ENCODE data around the gene ST6GAL2. TPM values are rescaled to one million over a fixed set of nuclear protein-coding genes. Genes with fewer than 3 reads are reported as not detected.
A peak's percentile ranks its signal among the peaks of the same experiment; 100 is the strongest.

ST6GAL2 gene, protein sequence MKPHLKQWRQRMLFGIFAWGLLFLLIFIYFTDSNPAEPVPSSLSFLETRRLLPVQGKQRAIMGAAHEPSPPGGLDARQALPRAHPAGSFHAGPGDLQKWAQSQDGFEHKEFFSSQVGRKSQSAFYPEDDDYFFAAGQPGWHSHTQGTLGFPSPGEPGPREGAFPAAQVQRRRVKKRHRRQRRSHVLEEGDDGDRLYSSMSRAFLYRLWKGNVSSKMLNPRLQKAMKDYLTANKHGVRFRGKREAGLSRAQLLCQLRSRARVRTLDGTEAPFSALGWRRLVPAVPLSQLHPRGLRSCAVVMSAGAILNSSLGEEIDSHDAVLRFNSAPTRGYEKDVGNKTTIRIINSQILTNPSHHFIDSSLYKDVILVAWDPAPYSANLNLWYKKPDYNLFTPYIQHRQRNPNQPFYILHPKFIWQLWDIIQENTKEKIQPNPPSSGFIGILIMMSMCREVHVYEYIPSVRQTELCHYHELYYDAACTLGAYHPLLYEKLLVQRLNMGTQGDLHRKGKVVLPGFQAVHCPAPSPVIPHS
- not detected for total RNA-seq

DNA sequence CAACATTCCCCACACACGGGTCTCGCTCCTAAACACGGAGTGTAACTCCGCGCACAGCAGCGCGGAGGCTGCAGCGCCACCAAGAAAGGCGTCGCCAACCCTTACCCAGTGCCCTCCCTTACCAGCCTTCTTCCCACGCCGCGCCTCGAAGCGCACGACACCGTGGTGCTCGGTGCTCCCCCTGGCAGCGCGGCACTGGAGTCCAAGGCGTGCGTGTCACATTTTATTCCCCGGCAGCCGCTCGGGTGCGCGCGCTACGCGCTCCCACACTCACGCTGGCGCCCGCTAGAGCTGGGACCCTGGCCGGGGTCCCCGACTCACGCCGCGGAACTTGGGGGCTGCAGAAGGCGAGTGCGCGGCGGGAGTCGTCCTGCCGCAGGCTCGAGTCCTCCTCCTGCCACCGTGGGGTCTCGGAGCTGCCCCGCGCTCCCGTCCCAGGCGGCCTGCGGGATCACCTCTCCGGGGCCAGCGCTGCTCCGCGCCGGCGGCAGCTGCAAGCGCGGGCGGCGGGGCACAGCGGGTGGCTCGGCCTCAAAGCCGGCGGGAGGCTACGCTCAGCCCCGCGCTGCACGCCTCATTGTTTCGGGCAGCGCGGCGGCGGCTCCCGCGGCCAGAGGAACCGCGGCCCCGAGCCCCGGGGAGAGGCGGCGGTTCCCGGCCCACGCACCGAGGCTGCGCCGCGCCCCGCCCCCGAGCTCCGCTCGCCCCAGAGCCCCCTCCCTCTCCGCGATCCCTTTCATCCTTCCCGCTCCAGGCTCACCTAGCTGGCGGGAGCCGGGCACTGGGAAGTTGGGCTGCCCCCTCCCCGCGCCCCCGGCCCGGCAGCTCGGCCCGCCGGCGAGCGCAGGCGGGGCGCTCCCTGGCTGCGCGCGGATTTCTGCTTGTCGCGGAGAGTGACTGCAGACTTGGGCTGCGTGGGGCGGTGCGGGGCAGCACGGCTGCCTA is at the start of gene ST6GAL2:
TSS of gene ST6GAL2 (minus strand) at position 197 of the 945 bp plus-strand sequence. CDS start 42,190 bp downstream, outside the sequence.
- Histone ChIP-seq H3K9me3 (no peaks in the 10 kb centered on the region), H3K27me3 (peaks cover 0 to 26% of the 10 kb centered on the region in 2 donors), H3K4me3 (peak within 1 kb of the TSS; percentile 14 to 49 (median 30)), H3K36me3 (no peaks in the 10 kb centered on the region), H3K4me1 (peaks cover 0 to 24% (median 2%) of the 10 kb centered on the region in 4 donors), H3K27ac (no peak within 1 kb of the TSS)
- DNase-seq (ENCODE audit: low spot score in 2 of 2), result no peak
- 1 to 2% methylated on average over 40 of the region's 118 CpGs for WGBS, 2 donors
- no peak for TF ChIP-seq EP300 (IDR thresholded peaks at IDR 0.05)
- TF ChIP-seq POLR2A (IDR thresholded peaks at IDR 0.05), result no peak
- TF ChIP-seq, protein P1, sequence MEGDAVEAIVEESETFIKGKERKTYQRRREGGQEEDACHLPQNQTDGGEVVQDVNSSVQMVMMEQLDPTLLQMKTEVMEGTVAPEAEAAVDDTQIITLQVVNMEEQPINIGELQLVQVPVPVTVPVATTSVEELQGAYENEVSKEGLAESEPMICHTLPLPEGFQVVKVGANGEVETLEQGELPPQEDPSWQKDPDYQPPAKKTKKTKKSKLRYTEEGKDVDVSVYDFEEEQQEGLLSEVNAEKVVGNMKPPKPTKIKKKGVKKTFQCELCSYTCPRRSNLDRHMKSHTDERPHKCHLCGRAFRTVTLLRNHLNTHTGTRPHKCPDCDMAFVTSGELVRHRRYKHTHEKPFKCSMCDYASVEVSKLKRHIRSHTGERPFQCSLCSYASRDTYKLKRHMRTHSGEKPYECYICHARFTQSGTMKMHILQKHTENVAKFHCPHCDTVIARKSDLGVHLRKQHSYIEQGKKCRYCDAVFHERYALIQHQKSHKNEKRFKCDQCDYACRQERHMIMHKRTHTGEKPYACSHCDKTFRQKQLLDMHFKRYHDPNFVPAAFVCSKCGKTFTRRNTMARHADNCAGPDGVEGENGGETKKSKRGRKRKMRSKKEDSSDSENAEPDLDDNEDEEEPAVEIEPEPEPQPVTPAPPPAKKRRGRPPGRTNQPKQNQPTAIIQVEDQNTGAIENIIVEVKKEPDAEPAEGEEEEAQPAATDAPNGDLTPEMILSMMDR (IDR thresholded peaks at IDR 0.05), result no peak

DNA sequence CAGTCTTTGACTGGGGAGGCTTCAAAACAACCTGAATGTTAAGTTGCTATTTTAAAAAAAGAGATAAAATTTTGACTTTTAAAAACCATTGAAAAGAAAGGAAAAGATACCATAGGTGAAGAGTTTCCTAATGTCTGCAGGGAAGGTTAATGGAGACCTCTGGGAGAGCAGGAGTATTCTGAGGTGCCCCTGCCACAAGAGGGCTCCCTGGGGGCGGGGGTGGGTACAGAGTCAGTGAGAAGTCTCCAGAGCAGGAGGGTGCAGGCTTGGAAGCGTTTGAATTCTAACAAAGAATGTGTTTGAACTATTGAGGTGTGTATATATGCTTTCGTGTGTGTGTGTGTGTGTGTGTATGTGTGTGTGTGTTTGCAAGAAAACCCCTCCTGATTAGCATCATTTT is 46.7 kb upstream of the ST6GAL2 start:
- Histone ChIP-seq H3K27me3 (no peaks in the 10 kb centered on the region), H3K4me3 (no peak overlapping the region), H3K4me1 (no peaks in the 10 kb centered on the region), H3K36me3 (no peaks in the 10 kb centered on the region), H3K9me3 (peaks cover 0 to 6% (median 0%) of the 10 kb centered on the region in 4 donors), H3K27ac (no peak overlapping the region)
- DNase-seq (ENCODE audit: low spot score in 2 of 2), result no peak
- TF ChIP-seq POLR2A (IDR thresholded peaks at IDR 0.05), result no peak
- TF ChIP-seq EP300 (IDR thresholded peaks at IDR 0.05), result no peak
- TF ChIP-seq, protein P1 (IDR thresholded peaks at IDR 0.05), result no peak
- WGBS, 2 donors, result 56 to 73% methylated on average over 3 of the region's 3 CpGs

DNA sequence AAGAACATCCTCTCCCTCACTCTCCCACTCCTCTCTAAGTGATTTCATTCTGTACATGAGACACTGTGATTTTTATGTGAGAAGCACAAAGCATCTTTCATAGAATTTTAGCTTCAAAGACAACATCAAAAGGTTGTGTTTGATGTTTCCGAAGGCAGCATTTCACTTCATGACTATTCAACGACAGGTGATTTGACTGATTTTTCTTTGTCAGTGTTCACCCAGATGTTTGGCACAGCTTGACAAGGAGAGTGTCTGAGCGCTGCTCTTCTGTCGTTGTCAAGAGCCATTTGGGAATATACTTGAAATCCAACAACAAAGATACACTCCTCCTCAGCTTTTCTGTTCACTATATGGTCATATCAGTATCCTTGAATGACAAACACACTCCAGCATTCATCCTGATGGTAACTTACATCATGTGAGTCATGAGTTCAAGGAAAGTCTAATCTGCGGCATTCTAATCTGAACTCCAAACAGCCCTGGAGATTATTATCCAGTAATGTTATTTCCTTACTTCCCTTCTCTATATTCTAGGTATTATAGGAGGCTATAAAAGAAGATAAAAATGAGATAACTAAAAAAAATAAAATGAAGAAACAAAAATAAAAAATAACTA is 45.9 kb upstream of the ST6GAL2 start:
- Histone ChIP-seq H3K4me3 (no peak overlapping the region), H3K27me3 (no peaks in the 10 kb centered on the region), H3K4me1 (no peaks in the 10 kb centered on the region), H3K27ac (no peak overlapping the region), H3K9me3 (peaks cover 0 to 12% (median 0%) of the 10 kb centered on the region in 4 donors), H3K36me3 (no peaks in the 10 kb centered on the region)
- no peak for TF ChIP-seq EP300 (IDR thresholded peaks at IDR 0.05)
- TF ChIP-seq, protein P1 (IDR thresholded peaks at IDR 0.05), result no peak
- no peak for TF ChIP-seq POLR2A (IDR thresholded peaks at IDR 0.05)
- WGBS, 2 donors, result 72 to 79% methylated on average over 5 of the region's 5 CpGs
- DNase-seq (ENCODE audit: low spot score in 2 of 2), result no peak

DNA sequence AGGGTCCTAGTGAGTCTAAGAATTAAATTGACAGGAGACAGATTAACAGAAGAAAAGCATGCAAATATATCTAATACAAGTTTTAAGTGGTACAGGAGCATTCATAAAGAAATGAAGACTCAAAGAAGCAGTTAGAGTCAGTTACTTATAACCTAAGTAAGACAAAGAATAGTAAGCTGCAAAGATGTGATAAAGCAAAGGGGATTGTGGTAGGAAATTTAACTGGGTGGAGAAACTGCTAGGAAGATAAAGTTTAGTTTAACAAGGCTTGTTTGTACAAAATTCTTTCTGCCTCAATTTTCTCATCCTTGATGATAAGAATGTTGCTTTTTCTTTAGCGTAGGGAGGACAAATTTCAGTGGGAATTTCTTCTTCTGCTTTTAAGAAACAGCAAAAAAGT is 35.5 kb upstream of the ST6GAL2 start:
- no peak for DNase-seq (ENCODE audit: low spot score in 2 of 2)
- Histone ChIP-seq H3K27ac (no peak overlapping the region), H3K4me1 (no peaks in the 10 kb centered on the region), H3K9me3 (peaks cover 0 to 16% (median 0%) of the 10 kb centered on the region in 4 donors), H3K36me3 (no peaks in the 10 kb centered on the region), H3K27me3 (no peaks in the 10 kb centered on the region), H3K4me3 (no peak overlapping the region)
- WGBS, 2 donors, result 85 to 94% methylated on average over 1 of the region's 1 CpG
- TF ChIP-seq, protein P1 (IDR thresholded peaks at IDR 0.05), result no peak
- TF ChIP-seq EP300 (IDR thresholded peaks at IDR 0.05) (no peak), POLR2A (IDR thresholded peaks at IDR 0.05) (no peak)

All from tibial nerve (tissue), 4 donors.